DND-41 (cell line): ENCODE measurements around the gene OR2T3.
"Not testable (repeated sequence)": the region's sequence is repeated elsewhere in the genome, so short reads cannot be mapped to it uniquely, and the experiment has no call there.

Experiments used
- EZH2 ChIP-seq: IDR thresholded peaks from 3 replicates; pipeline ENCODE4 v1.6.1; 2012; ENCODE audit warnings: borderline replicate concordance, low read depth, mild to moderate bottlenecking, moderate library complexity, low read length, inconsistent platforms; ENCODE audit not compliant: severe bottlenecking
- TF ChIP-seq, protein P1 (sequence below): IDR thresholded peaks from 2 replicates; pipeline ENCODE4 v1.5.1; 2012; ENCODE audit warnings: borderline replicate concordance, low read length, moderate library complexity, mild to moderate bottlenecking; ENCODE audit not compliant: poor library complexity, severe bottlenecking; ENCODE audit errors: extremely low read depth

DNA sequence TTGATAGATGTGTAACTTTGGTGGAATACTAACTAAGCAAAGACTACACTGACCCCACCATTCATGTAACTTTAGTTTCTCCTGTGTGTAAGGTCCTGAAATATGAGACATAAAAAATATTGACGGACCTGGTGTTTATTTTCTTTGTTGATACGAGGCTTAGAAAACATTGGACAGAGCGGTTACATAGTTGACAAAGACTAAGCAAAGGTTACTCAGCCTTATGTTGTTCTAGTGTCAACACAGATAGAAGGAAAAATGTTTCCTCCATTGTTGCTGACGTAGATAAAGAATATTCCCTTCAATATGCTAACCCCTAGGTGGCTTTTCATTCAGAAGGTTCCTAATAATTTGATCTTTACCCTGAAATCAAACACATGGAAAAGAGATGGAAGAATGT lies 18.1 kb upstream of the OR2T3 start:
- TF ChIP-seq, protein P1, sequence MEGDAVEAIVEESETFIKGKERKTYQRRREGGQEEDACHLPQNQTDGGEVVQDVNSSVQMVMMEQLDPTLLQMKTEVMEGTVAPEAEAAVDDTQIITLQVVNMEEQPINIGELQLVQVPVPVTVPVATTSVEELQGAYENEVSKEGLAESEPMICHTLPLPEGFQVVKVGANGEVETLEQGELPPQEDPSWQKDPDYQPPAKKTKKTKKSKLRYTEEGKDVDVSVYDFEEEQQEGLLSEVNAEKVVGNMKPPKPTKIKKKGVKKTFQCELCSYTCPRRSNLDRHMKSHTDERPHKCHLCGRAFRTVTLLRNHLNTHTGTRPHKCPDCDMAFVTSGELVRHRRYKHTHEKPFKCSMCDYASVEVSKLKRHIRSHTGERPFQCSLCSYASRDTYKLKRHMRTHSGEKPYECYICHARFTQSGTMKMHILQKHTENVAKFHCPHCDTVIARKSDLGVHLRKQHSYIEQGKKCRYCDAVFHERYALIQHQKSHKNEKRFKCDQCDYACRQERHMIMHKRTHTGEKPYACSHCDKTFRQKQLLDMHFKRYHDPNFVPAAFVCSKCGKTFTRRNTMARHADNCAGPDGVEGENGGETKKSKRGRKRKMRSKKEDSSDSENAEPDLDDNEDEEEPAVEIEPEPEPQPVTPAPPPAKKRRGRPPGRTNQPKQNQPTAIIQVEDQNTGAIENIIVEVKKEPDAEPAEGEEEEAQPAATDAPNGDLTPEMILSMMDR: not testable (repeated sequence)
- TF ChIP-seq EZH2: not testable (repeated sequence)
